ENCODE measurements around the gene ERCC8. TPM values are rescaled to one million over a fixed set of nuclear protein-coding genes. Genes with fewer than 3 reads are reported as not detected.

ERCC8 gene
- total and polyA plus RNA-seq, 2 experiments from 2014 or later: 21.6 to 53.9 TPM

DNA sequence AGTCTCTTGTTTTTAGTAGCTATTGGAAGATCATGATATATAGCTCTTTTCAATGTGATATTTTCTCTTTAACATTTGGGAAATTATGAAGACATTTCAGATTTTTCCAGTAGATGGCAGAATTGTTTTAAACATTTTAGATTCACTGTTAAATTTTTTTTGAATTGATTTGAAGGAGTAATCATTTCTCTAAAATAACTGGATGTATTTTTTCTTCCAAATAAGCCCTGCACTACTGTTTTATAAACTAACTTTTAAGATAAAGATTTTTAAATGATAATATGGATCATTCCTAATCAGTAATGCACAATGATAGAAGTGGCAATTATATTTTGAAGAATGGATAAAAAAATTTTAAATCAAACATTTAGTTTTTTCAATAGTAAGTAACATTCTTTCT lies 14.3 kb upstream of the ERCC8 start (continued):
- TF ChIP-seq, protein P1, sequence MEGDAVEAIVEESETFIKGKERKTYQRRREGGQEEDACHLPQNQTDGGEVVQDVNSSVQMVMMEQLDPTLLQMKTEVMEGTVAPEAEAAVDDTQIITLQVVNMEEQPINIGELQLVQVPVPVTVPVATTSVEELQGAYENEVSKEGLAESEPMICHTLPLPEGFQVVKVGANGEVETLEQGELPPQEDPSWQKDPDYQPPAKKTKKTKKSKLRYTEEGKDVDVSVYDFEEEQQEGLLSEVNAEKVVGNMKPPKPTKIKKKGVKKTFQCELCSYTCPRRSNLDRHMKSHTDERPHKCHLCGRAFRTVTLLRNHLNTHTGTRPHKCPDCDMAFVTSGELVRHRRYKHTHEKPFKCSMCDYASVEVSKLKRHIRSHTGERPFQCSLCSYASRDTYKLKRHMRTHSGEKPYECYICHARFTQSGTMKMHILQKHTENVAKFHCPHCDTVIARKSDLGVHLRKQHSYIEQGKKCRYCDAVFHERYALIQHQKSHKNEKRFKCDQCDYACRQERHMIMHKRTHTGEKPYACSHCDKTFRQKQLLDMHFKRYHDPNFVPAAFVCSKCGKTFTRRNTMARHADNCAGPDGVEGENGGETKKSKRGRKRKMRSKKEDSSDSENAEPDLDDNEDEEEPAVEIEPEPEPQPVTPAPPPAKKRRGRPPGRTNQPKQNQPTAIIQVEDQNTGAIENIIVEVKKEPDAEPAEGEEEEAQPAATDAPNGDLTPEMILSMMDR (conservative IDR thresholded peaks at IDR 0.05; ENCODE audit: low read depth in 2 of 2): peak in 1 of 2 experiments; percentile 31; a peak in 1 of 4 replicates

GRCh38 chr5:60958712-60959111 lies 13.8 kb upstream of the ERCC8 start:
- H3K79me2 ChIP-seq (replicated peaks; ENCODE audit: insufficient read depth): peaks cover 53% of the 10 kb centered on the region
- Mint-ChIP-seq H3K27ac (no peak overlapping the region), H3K4me3 (no peak overlapping the region), H3K27me3 (ENCODE audit: insufficient read depth, low read depth, poor library complexity) (peaks cover 2% of the 10 kb centered on the region), H3K4me1 (no peaks in the 10 kb centered on the region), H3K36me3 (ENCODE audit: low read depth) (peaks cover 10% of the 10 kb centered on the region; the same call in 1 of the 3 replicates), H3K9me3 (peaks cover 16% of the 10 kb centered on the region; the same call in 1 of the 3 replicates)
- H4K20me1 ChIP-seq (replicated peaks; ENCODE audit: insufficient read depth): peaks cover 3% of the 10 kb centered on the region; the same call in 1 of the 2 replicates
- no peak overlapping the region for H3K27ac ChIP-seq (ENCODE audit: low read depth)
- TF ChIP-seq ZNF331 (CRISPR knock-in tag; IDR thresholded peaks at IDR 0.05; ENCODE audit: low read depth) (no peak), JUNB (IDR thresholded peaks at IDR 0.05; ENCODE audit: unreplicated experiment) (no peak), CREB1 (CRISPR knock-in tag; IDR thresholded peaks at IDR 0.05; ENCODE audit: low read depth) (no peak), EZH2phosphoT487 (IDR thresholded peaks at IDR 0.05; ENCODE audit: unreplicated experiment) (no peak)
- TF ChIP-seq, protein P2, sequence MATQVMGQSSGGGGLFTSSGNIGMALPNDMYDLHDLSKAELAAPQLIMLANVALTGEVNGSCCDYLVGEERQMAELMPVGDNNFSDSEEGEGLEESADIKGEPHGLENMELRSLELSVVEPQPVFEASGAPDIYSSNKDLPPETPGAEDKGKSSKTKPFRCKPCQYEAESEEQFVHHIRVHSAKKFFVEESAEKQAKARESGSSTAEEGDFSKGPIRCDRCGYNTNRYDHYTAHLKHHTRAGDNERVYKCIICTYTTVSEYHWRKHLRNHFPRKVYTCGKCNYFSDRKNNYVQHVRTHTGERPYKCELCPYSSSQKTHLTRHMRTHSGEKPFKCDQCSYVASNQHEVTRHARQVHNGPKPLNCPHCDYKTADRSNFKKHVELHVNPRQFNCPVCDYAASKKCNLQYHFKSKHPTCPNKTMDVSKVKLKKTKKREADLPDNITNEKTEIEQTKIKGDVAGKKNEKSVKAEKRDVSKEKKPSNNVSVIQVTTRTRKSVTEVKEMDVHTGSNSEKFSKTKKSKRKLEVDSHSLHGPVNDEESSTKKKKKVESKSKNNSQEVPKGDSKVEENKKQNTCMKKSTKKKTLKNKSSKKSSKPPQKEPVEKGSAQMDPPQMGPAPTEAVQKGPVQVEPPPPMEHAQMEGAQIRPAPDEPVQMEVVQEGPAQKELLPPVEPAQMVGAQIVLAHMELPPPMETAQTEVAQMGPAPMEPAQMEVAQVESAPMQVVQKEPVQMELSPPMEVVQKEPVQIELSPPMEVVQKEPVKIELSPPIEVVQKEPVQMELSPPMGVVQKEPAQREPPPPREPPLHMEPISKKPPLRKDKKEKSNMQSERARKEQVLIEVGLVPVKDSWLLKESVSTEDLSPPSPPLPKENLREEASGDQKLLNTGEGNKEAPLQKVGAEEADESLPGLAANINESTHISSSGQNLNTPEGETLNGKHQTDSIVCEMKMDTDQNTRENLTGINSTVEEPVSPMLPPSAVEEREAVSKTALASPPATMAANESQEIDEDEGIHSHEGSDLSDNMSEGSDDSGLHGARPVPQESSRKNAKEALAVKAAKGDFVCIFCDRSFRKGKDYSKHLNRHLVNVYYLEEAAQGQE (IDR thresholded peaks at IDR 0.05; ENCODE audit: unreplicated experiment): no peak
- H3K9me2 ChIP-seq (ENCODE audit: insufficient read depth): no peaks in the 10 kb centered on the region
- DNase-seq (ENCODE audit: low spot score) (no peak), ATAC-seq (no peak)
- no peak overlapping the region for H2AFZ ChIP-seq
- no peaks in the 10 kb centered on the region for H3F3A ChIP-seq (replicated peaks; ENCODE audit: low read depth)
- H3K36me3 ChIP-seq (ENCODE audit: insufficient read depth): no peaks in the 10 kb centered on the region
- no peak overlapping the region for H3K4me3 ChIP-seq
- no peaks in the 10 kb centered on the region for H3K27me3 ChIP-seq (ENCODE audit: insufficient read depth)
- no peaks in the 10 kb centered on the region for H3K4me1 ChIP-seq (ENCODE audit: insufficient read depth)
- no peak overlapping the region for H3K4me2 ChIP-seq

- Histone ChIP-seq H3K36me3 (ENCODE audit: insufficient read depth) (no peaks in the 10 kb centered on the region), H3K4me1 (ENCODE audit: insufficient read depth) (no peaks in the 10 kb centered on the region), H4K20me1 (replicated peaks; ENCODE audit: insufficient read depth) (peaks cover 3% of the 10 kb centered on the region; the same call in 1 of the 2 replicates), H3K4me3 (no peak overlapping the region), H3K27me3 (ENCODE audit: insufficient read depth) (no peaks in the 10 kb centered on the region), H2AFZ (no peak overlapping the region), H3K27ac (ENCODE audit: low read depth) (no peak overlapping the region), H3K79me2 (replicated peaks; ENCODE audit: insufficient read depth) (peaks cover 53% of the 10 kb centered on the region), H3F3A (replicated peaks; ENCODE audit: low read depth) (no peaks in the 10 kb centered on the region), H3K9me2 (ENCODE audit: insufficient read depth) (no peaks in the 10 kb centered on the region), H3K4me2 (no peak overlapping the region)
- Mint-ChIP-seq H3K27me3 (ENCODE audit: insufficient read depth, low read depth, poor library complexity) (peaks cover 2% of the 10 kb centered on the region), H3K27ac (no peak overlapping the region), H3K4me3 (no peak overlapping the region), H3K9me3 (peaks cover 16% of the 10 kb centered on the region; the same call in 1 of the 3 replicates), H3K36me3 (ENCODE audit: low read depth) (peaks cover 10% of the 10 kb centered on the region; the same call in 1 of the 3 replicates), H3K4me1 (no peaks in the 10 kb centered on the region)
- ATAC-seq: no peak
- no peak for DNase-seq (ENCODE audit: low spot score)
- TF ChIP-seq, protein P2 (IDR thresholded peaks at IDR 0.05; ENCODE audit: unreplicated experiment): no peak
- TF ChIP-seq, protein P1 (conservative IDR thresholded peaks at IDR 0.05; ENCODE audit: low read depth in 2 of 2): no peak
- TF ChIP-seq STAT1 (IDR thresholded peaks at IDR 0.05; ENCODE audit: unreplicated experiment): no peak
- TF ChIP-seq POLR2AphosphoS5 (IDR thresholded peaks at IDR 0.05; ENCODE audit: low read depth): no peak
- TF ChIP-seq ETS1 (IDR thresholded peaks at IDR 0.05): no peak
- no peak for TF ChIP-seq ZNF331 (CRISPR knock-in tag; IDR thresholded peaks at IDR 0.05; ENCODE audit: low read depth)
- TF ChIP-seq EZH2phosphoT487 (IDR thresholded peaks at IDR 0.05; ENCODE audit: unreplicated experiment): no peak
- no peak for TF ChIP-seq NANOG (IDR thresholded peaks at IDR 0.05; ENCODE audit: borderline replicate concordance)
Observed at GRCh38 chr5:60958088-60958487, 13.2 kb upstream of the ERCC8 start.

All from GM23338 (cell line).